GM06990 (cell line): ENCODE data around the gene TRMT44.

Experiments
- DNase-seq: peaks from one replicate; pipeline ENCODE4 v3.0.0-alpha.2; 2011; ENCODE audit not compliant: insufficient read length; ENCODE audit errors: extremely low read depth
- H3K27me3 ChIP-seq: replicated peaks from 2 replicates; pipeline ENCODE4 v1.6.0; 2011; ENCODE audit warnings: low read length; ENCODE audit not compliant: control insufficient read depth, insufficient read depth
- H3K36me3 ChIP-seq: 2 replicates; pipeline ENCODE4 v1.5.1; 2011; ENCODE audit warnings: low read length; ENCODE audit not compliant: control insufficient read depth, insufficient read depth
- H3K4me3 ChIP-seq: replicated peaks from 2 replicates; pipeline ENCODE4 v1.5.1; 2011; ENCODE audit warnings: low read depth, mild to moderate bottlenecking, control low read depth, low read length
- CTCF ChIP-seq: IDR thresholded peaks from 2 replicates; pipeline ENCODE4 v1.5.1; 2011; ENCODE audit warnings: low read length, control low read depth, mild to moderate bottlenecking, inconsistent platforms; ENCODE audit not compliant: insufficient read depth, poor library complexity, severe bottlenecking

TRMT44 gene

GRCh38 chr4:8394061-8394519, 46.5 kb upstream of the TRMT44 start:
- peaks cover 14% of the 10 kb centered on the region for H3K36me3 ChIP-seq
- no peak for DNase-seq
- TF ChIP-seq CTCF = no peak
- no peak overlapping the region for H3K4me3 ChIP-seq
- no peaks in the 10 kb centered on the region for H3K27me3 ChIP-seq

- DNase-seq = no peak
- Histone ChIP-seq H3K4me3 (no peak overlapping the region), H3K27me3 (no peaks in the 10 kb centered on the region), H3K36me3 (peaks cover 14% of the 10 kb centered on the region)
- no peak for TF ChIP-seq CTCF
Measured at GRCh38 chr4:8394806-8395205, 45.8 kb upstream of the TRMT44 start.

GRCh38 chr4:8395504-8396296, 44.9 kb upstream of the TRMT44 start:
- Histone ChIP-seq H3K36me3 (peaks cover 11% of the 10 kb centered on the region), H3K27me3 (no peaks in the 10 kb centered on the region), H3K4me3 (no peak overlapping the region)
- DNase-seq = no peak
- no peak for TF ChIP-seq CTCF

- no peak for DNase-seq
- H3K27me3 ChIP-seq = no peaks in the 10 kb centered on the region
- no peak for TF ChIP-seq CTCF
Measured at GRCh38 chr4:8396762-8397406, 43.7 kb upstream of the TRMT44 start.

GRCh38 chr4:8398347-8398746, 42.2 kb upstream of the TRMT44 start:
- TF ChIP-seq CTCF = no peak

More at GRCh38 chr4:8396762-8397406, 43.7 kb upstream of the TRMT44 start:
- no peak overlapping the region for H3K4me3 ChIP-seq
- peaks cover 11% of the 10 kb centered on the region for H3K36me3 ChIP-seq

More at GRCh38 chr4:8398347-8398746, 42.2 kb upstream of the TRMT44 start:
- no peaks in the 10 kb centered on the region for H3K27me3 ChIP-seq
- no peak for DNase-seq
- no peak overlapping the region for H3K4me3 ChIP-seq
- peaks cover 11% of the 10 kb centered on the region for H3K36me3 ChIP-seq
